HEK293 (cell line): Measurements from ENCODE around the gene BTF3L4.
"Not testable (repeated sequence)": the region's sequence is repeated elsewhere in the genome, so short reads cannot be mapped to it uniquely, and the experiment has no call there.

Experiments
- CTCF ChIA-PET: fragments of 350-600 bp; formaldehyde crosslinking; extraction: SDS; loops from one replicate; lab custom pipeline; 2021; ENCODE audit warnings: antibody characterized with exemption; lab: Yijun Ruan, JAX
- POLR2A ChIA-PET: fragments of 300-600 bp; formaldehyde crosslinking; extraction: SDS; loops from one replicate; lab custom pipeline; 2020; ENCODE audit warnings: antibody characterized with exemption, inconsistent platforms; lab: Yijun Ruan, JAX
- H3K27ac ChIP-seq: fragments of 200-500 bp; sonication (Bioruptor generic); 2 replicates; pipeline ENCODE4 v1.5.1; 2014; ENCODE audit warnings: low read depth, low read length, control low read depth, inconsistent platforms; ENCODE audit errors: extremely low read depth
- H3K36me3 ChIP-seq, 2 experiments: fragments of 200-500 bp in 1 of 2; sonication (Bioruptor generic) in 1 of 2; 1 replicate in 1 of 2; 2 replicates in 1 of 2; pipeline ENCODE4 v1.5.1; 2014 to 2017; ENCODE audit warnings: inconsistent platforms in 2 of 2, low read length in 2 of 2; ENCODE audit not compliant: control insufficient read depth in 2 of 2, insufficient read depth in 1 of 2
- H3K4me1 ChIP-seq: fragments of 200-500 bp; sonication (Bioruptor generic); 2 replicates; pipeline ENCODE4 v1.5.1; 2014; ENCODE audit warnings: mild to moderate bottlenecking, low read length, inconsistent platforms; ENCODE audit not compliant: control insufficient read depth, insufficient read depth
- H3K4me3 ChIP-seq: 2 replicates; pipeline ENCODE4 v1.5.1; 2011; ENCODE audit warnings: low read depth, mild to moderate bottlenecking, control low read depth, low read length, moderate library complexity
- H3K9me3 ChIP-seq: fragments of 200-500 bp; sonication (Bioruptor generic); 2 replicates; pipeline ENCODE4 v1.5.1; 2014; ENCODE audit warnings: low read depth, low read length, inconsistent platforms; ENCODE audit not compliant: control insufficient read depth, insufficient read depth
- ATF2 ChIP-seq: fragments of 450-650 bp; formaldehyde crosslinking; IDR thresholded peaks from 2 replicates; pipeline ENCODE4 v1.5.1; 2016; ENCODE audit warnings: missing biosample characterization, missing genetic modification characterization, low read depth
- GLIS2 ChIP-seq: fragments of 450-650 bp; formaldehyde crosslinking; IDR thresholded peaks from 2 replicates; pipeline ENCODE4 v1.5.1; 2016; ENCODE audit warnings: missing biosample characterization, missing genetic modification characterization
- SCRT1 ChIP-seq: fragments of 450-650 bp; formaldehyde crosslinking; IDR thresholded peaks from 2 replicates; pipeline ENCODE4 v1.5.1; 2016; ENCODE audit warnings: missing biosample characterization, missing genetic modification characterization, borderline replicate concordance
- TSHZ1 ChIP-seq: fragments of 450-650 bp; formaldehyde crosslinking; IDR thresholded peaks from 2 replicates; pipeline ENCODE4 v1.5.1; 2016; ENCODE audit warnings: missing biosample characterization, missing genetic modification characterization, borderline replicate concordance
- YY2 ChIP-seq: fragments of 450-650 bp; formaldehyde crosslinking; IDR thresholded peaks from 2 replicates; pipeline ENCODE4 v1.5.1; 2016; ENCODE audit warnings: missing biosample characterization, missing genetic modification characterization
- ZBTB17 ChIP-seq: fragments of 450-650 bp; formaldehyde crosslinking; IDR thresholded peaks from 2 replicates; pipeline ENCODE4 v1.5.1; 2016; ENCODE audit warnings: missing biosample characterization, missing genetic modification characterization
- ZNF148 ChIP-seq: fragments of 450-650 bp; formaldehyde crosslinking; IDR thresholded peaks from 2 replicates; pipeline ENCODE4 v1.5.0; 2017; ENCODE audit warnings: missing biosample characterization, missing genetic modification characterization, borderline replicate concordance
- ZNF266 ChIP-seq: fragments of 450-650 bp; formaldehyde crosslinking; IDR thresholded peaks from 2 replicates; pipeline ENCODE4 v1.5.1; 2016; ENCODE audit warnings: missing biosample characterization, missing genetic modification characterization, low read depth
- ZNF433 ChIP-seq: fragments of 450-650 bp; formaldehyde crosslinking; IDR thresholded peaks from 2 replicates; pipeline ENCODE4 v1.5.1; 2016; ENCODE audit warnings: missing biosample characterization, missing genetic modification characterization, low read depth
- ZNF521 ChIP-seq: fragments of 450-650 bp; formaldehyde crosslinking; IDR thresholded peaks from 2 replicates; pipeline ENCODE4 v1.5.1; 2017; ENCODE audit warnings: missing biosample characterization, mild to moderate bottlenecking, missing genetic modification characterization
- ZNF544 ChIP-seq: fragments of 450-650 bp; formaldehyde crosslinking; IDR thresholded peaks from 2 replicates; pipeline ENCODE4 v1.5.0; 2017; ENCODE audit warnings: missing biosample characterization, missing genetic modification characterization
- ZNF580 ChIP-seq: fragments of 450-650 bp; formaldehyde crosslinking; IDR thresholded peaks from 2 replicates; pipeline ENCODE4 v1.5.1; 2016; ENCODE audit warnings: missing biosample characterization, missing genetic modification characterization
- ZNF747 ChIP-seq: fragments of 450-650 bp; formaldehyde crosslinking; IDR thresholded peaks from 2 replicates; pipeline ENCODE4 v1.5.1; 2016; ENCODE audit warnings: missing biosample characterization, missing genetic modification characterization
- ZNF768 ChIP-seq: fragments of 450-650 bp; formaldehyde crosslinking; IDR thresholded peaks from 2 replicates; pipeline ENCODE4 v1.5.1; 2018; ENCODE audit warnings: missing biosample characterization, mild to moderate bottlenecking, missing genetic modification characterization
- ZNF843 ChIP-seq: fragments of 450-650 bp; formaldehyde crosslinking; IDR thresholded peaks from 2 replicates; pipeline ENCODE4 v1.5.1; 2016; ENCODE audit warnings: missing biosample characterization, missing genetic modification characterization

The BTF3L4 gene

GRCh38 chr1:52080014-52080415, 23.9 kb downstream of the BTF3L4 start:
- ChIA-PET CTCF (interaction anchor here (0.6 to 0.9 kb wide), 2 partner anchors 13 to 1104 kb away, joined by 3 to 7 read pairs; no protein-coding TSS in a partner anchor), POLR2A (no interaction called here)
- H3K4me3 ChIP-seq, result no peak overlapping the region
- H3K4me1 ChIP-seq, result no peaks in the 10 kb centered on the region
- H3K36me3 ChIP-seq, result peaks cover 21 to 42% of the 10 kb centered on the region in 2 experiments; a peak in 2 of 3 replicates
- TF ChIP-seq TSHZ1 (tag by site-specific recombination) (no peak), ZNF148 (tag by site-specific recombination) (no peak), YY2 (no peak), ZNF768 (tag by site-specific recombination) (no peak), ZNF747 (tag by site-specific recombination) (no peak), ZBTB17 (tag by site-specific recombination) (no peak), ATF2 (tag by site-specific recombination) (no peak), GLIS2 (tag by site-specific recombination) (no peak), ZNF843 (tag by site-specific recombination) (no peak), ZNF433 (tag by site-specific recombination) (no peak), ZNF521 (no peak), ZNF266 (tag by site-specific recombination) (no peak), SCRT1 (tag by site-specific recombination) (no peak), ZNF544 (tag by site-specific recombination) (no peak), ZNF580 (tag by site-specific recombination) (no peak)
- TF ChIP-seq, all 188 proteins: peak for 0
- Histone ChIP-seq H3K9me3 (no peaks in the 10 kb centered on the region), H3K27ac (no peak overlapping the region)

- POLR2A ChIA-PET, H3K4me3 ChIP-seq, H3K27ac ChIP-seq, H3K4me1 ChIP-seq, H3K9me3 ChIP-seq: not testable (repeated sequence)
- peaks cover 44 to 65% of the 10 kb centered on the region in 2 experiments for H3K36me3 ChIP-seq
- CTCF ChIA-PET, result interaction anchor here (1.1 kb wide), 1 partner anchor 8 kb away, joined by 3 read pairs; no protein-coding TSS in a partner anchor
These were observed 31.8 kb downstream of the BTF3L4 start for GRCh38 chr1:52087892-52088291.
